ENCODE measurements around the gene PTPRB.

The PTPRB gene

DNA sequence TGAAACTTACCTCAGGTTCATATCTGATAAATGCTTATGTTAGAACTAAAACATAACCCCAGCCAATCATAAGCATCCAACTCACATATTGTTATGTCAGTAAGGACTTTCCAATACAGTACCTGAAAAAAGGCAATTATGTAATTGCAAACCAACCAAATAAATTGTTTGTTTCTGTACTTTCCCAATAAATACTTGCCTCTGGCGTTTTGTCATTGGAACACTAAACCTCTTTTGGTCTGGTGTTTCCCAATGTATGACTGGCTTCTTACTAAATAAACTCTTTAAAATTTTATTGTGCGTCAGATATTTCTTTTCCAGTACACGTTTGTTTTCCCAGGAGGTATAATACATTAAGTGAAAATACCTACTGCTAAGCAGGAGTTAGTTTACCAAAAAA is 6.7 kb upstream of the PTPRB start:
- no peak for DNase-seq (ENCODE audit: low read depth)

DNA sequence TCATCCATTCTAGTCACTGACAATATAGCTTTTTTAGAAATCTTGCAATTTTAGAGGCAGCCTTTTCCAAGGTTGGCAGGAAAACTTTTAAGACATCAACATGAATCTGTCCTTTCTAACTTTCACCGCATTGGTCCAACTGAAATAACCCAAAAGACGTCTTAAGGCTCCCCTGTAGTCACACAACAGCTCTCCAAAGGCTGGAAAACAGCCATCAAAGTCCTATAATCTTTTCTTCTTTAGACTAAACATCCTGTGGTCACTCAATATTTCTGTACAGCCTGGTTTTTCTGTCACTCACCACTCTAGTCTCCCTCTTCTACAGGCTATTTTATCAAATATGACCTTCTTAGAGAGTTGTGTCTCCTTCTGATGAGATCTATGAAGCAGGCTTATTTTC is 4.5 kb upstream of the PTPRB start:
- no peak for DNase-seq (ENCODE audit: low read depth)

GRCh38 chr12:70640901-70641300 is 3.7 kb upstream of the PTPRB start:
- DNase-seq (ENCODE audit: low read depth) = no peak

GRCh38 chr12:70639535-70639934 is 2.3 kb upstream of the PTPRB start:
- DNase-seq (ENCODE audit: low read depth) = no peak

DNA sequence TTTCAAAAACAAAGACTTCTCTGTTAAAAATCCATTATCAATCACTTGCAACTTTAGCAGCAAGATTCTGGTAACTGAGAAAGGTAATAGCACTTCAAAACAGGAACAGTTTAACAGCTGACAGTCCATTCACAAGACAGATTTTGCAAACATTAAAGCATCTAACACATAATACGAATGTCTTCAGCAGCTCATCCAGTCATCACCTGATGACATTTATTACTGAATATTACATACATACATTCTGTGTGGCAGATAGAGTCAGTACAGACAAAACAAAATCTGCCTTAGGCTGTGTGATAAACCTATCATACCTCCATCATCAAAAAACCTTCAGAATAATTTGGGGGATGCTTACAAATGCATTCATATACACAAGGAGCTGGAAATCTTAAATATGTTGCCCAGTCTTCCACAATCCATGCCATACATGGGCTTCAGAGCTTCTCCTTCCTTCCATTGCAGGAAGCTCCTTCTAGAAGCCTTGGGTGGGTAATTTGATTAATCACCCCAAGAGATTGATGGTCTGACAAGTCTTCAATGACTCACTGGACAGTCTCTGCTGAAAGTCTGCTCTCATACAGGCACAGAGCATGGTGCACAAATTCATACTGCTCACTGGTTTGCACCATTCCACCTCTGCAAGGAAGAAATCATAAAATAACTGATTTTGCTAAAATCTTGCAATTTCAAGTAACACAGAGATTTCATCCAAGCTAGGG is 1.6 kb upstream of the PTPRB start:
- DNase-seq (ENCODE audit: low read depth) = no peak

DNA sequence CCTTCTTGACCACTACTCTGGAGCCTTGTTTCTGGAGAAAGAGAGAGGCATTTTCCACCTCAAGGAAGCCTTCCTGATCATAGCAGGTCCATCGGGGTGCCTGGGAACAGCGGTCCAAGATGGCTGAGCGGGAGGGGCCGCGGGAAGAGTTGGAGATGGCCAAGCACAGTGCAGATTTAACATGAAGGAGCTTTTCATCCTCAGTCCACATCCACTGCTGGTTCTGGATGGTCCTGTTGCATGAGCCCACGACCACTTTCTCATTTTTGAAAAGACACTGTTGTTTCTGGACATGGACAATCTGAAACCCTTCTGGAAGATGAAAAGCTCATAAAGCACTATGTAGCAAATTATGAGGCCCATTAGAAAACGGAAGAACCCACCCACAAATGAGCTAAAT is 1.5 kb downstream of the PTPRB start:
- DNase-seq (ENCODE audit: low read depth) = no peak

DNA sequence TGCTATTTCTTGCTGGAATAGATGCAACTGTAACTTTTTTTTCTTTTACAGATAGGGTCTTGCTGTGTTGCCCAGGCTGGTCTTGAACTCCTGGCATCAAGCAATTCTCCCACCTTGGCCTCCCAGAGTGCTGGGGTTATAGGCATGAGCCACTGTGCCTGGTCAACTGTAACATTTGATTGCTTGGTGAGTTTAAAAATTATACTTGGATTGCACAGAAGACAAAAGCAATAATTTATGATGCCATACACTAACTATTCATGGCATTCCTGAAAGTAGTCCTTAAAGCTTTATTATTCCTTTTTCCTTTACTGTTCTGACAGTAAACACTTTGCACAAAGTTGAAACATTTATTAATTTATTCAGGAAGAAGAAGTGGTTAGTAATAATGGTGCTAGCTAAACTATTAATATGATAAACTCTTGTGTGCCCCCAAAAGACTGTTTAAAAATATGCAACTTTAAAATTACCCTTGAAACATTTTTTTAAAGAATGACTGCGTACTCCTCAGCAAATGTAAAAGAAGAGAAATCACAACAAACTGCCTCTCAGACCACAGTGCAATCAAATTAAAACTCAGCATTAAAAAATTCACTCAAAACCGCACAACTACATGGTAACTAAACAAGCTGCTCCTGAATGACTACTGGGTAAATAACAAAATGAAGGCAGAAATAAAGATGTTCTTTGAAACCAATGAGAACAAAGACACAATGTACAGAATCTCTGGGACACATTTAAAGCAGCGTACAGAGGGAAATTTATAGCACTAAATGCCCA is 8.3 kb downstream of the PTPRB start:
- DNase-seq (ENCODE audit: low read depth) = no peak

DNA sequence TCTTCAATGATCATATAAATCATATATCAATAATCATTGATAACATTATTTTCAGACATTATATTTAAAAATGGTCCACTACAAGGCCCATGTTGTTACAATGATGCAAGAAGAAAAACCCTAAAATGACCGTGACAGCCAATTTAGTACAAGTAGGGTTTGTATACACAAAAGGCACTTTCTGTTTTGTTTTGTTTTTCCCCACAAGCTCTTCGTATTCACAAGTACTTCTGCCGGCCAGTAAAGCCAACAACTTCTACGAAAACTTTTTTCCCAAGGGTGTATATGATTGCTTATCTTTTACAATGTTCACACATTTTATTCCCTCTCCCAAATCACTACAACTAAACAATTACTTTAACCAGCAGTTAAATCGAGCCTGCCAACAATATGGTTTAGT is 9.6 kb downstream of the PTPRB start:
- no peak for DNase-seq (ENCODE audit: low read depth)

GRCh38 chr12:70626180-70626579 is 11.0 kb downstream of the PTPRB start:
- no peak for DNase-seq (ENCODE audit: low read depth)

DNA sequence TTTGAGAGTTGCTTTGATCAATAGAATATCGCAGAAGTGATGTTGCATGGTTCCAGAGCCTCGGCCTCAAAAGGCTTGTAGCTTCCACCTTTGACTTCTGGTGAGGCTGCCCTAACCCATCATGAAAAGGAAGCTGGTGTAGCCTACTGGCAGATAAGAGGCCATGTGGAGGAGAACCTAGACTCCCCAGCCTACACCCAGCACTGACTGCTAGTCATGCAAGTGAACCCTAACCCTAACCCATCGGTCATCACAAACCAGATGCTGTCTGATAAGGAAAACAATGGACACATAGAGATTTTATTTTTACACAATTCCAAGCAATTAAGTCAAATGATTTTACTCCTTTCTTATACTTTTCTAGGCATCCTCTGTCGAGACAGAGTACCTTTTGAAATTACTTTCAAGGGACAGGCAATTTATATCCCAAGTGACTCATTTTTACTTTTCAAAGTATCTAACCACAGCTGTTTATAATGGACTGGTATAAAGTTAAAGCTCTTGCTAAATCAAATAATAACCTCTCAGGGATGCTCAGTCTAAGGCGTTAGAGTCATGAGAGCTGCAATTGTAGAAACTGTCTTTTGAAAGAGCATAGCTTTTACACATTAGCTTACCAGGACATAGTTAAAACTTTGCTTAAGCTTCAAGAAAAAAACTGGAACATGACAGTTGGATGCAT is 17.6 kb downstream of the PTPRB start:
- no peak for DNase-seq (ENCODE audit: low read depth)

DNA sequence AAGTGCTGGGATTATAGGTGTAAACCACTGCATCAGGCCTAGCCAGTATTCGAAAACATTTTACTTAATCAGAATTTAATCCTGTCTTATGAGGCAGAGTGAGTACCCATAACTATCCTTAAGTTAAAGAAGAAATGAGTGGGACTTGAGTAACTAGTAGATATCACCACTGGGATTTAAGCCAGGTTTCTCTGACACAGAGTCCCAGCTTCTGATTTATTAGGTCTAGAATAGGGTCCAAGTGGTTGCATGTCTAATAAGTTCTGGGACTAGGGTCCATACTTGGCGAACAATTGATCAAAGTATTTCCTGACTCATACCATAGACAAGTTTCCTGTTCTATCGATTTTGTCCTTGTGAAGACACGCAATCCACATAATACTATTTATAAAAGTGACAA is 18.9 kb downstream of the PTPRB start:
- DNase-seq (ENCODE audit: low read depth) = no peak

DNA sequence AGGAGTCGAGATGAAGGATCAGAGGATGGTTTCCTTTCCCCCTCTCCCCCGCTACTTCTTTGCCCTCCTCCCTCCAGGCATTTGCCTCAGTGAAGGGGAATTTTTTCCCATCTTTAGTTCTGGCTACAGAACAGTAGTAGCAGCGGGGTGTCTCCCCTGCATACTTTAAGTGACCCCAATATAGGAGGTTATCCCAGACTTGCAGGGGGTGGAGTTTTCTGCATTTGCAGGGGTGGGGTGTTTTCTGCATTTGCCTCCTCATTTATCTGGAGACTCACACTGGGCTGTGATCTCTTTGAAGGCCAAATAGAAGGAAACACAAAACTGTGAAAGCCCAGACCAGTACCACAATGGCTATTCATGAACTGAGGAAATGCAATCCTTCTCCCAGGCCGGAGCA is 19.8 kb downstream of the PTPRB start:
- DNase-seq (ENCODE audit: low read depth) = no peak

DNA sequence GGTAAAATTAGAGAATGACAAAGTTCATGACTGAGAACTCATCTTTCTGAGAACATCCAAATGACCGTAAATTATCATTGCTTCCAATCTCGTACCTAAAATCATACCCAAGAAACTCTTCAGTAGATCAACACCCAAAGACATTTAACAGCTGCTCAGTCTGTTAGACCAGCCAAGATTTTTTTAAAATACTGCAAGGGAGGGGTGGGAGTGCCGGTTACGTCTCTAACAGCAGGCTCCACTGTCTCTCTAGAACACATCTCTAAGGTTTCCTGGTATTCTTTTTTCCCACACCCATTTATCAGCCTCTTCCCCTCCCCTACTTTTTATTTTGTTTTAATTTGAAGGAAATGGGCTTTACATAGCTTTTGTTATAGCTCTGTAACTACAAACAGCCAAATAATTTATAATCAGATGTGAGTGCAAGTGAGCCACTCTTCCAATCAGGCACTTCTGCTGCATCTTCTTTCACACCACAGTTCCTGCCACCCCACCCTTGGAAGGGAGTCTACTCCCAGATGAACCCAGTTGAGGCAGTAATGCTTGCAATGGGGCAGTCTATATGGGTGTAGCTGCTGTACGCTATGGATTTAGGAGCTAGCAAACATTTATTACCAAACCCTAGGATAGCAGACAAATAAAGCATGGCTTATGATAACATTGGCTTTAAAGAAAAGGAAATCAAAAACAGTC is 21.9 kb downstream of the PTPRB start:
- DNase-seq (ENCODE audit: low read depth) = no peak

DNA sequence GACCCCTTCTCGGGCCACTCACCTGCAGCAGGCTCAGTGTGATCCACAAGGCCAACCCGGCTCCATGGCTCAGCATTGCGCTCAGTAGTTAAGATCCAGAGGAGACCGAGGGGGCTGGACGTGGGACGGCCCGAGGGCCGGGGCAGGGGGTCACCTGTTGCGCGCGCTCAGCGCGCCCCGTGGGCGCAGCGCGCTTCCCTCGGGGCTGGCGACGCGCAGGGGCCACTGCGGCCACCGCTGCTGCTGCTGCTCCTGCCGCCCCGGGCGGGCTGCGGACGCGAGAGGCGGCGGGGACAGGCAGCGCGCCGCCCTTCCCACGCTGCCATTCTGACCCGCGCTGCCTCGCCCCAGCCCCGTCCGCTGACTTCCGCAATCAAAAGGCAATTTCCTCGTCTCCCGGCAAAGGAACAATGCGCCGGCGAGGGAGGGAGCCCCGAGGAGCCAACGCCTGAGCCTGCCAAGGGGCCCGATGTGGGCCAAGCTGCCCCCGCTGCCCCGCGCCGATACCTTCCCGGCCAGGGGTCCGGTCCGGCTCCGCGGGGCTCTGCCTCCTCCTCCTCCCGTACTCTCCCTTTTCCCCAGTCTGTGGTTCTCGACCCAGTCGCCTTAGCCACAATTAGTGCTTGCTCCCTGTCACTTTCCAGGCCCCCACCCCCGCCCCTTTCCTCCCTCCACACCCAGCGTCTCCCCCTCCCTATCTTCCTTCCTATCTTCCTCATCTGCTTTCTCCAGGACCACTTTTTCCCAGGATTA is 27.3 kb downstream of the PTPRB start:
- no peak for DNase-seq (ENCODE audit: low read depth)

DNA sequence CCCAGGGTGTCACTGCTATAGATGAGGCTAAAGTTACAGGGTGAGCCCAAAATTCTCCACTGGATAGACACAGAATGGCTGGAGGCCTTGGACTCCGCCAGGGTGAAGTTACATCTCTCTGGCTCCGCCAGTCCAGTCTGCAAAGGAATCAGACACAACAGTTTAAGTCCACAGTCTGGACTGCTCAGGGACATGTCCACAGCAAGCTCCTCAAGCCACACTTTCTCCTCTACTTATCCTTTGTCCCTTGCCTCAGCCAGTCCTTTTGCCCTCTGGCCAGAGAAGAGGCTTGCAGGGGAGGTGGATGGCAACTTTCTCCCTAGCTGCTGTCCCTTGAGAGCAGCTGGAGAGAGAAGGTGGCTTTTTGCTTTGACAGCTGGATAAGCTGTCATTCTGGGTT is 28.0 kb downstream of the PTPRB start:
- DNase-seq (ENCODE audit: low read depth) = no peak

GRCh38 chr12:70608184-70608583 is 29.0 kb downstream of the PTPRB start:
- no peak for DNase-seq (ENCODE audit: low read depth)

DNA sequence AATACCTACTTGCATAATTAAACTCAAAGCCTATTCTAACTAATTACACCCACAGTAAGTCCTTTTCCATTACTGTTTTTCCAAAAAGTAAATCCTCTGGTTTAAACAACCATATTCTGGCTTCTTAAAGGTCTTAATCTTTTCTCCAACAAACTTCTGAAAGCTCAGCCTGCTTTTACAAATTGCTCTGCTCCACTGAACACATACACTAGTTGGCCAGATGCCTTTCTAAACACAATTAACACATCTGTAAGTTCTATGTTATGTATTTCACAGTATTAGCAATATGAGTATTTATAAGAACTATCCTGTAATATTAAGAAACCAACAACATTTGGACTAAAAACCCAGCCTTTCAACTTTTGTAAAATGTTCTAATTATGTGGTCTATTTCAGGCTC is 30.1 kb downstream of the PTPRB start:
- no peak for DNase-seq (ENCODE audit: low read depth)

DNA sequence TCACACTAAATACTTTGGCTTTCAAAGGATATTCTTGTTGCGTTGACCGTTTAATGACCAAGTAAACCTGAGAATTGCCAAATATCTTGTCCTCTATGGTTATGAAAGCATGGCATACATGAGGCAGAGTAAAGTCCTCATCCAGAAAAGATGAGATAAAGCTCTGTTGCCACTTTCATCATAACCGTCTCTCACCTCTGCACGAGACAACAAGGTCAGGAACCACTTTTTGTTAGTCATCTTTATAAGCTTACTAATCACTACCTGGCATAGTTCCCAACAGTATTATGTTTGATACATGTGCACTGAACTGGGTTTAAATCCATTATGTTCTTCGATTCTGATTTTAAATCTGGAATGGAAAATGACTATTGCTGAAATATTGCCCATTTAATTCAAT is 31.3 kb downstream of the PTPRB start:
- no peak for DNase-seq (ENCODE audit: low read depth)

DNA sequence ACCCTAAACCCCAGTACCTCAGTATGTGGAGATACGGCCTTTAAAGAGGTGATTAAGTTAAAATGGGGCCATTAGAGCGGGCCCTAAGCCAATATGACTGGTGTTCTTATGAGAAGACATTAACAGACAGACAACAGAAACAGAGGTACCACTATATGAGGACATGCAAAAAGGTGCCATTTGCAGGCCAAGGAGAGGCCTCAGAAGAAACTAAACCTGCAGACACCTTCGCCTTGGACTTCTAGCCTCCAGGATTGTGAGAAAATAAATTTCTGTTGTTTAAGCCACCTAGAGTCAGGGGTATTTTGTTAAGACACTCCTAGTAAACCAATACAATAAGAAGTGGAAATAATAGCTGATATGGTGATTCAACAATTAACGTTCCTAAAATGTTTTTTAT is 32.6 kb downstream of the PTPRB start:
- no peak for DNase-seq (ENCODE audit: low read depth)

- no peak for DNase-seq (ENCODE audit: low read depth)
These were observed 34.2 kb downstream of the PTPRB start for GRCh38 chr12:70603044-70603443.

- no peak for DNase-seq (ENCODE audit: low read depth)
These were observed 38.6 kb downstream of the PTPRB start for GRCh38 chr12:70598467-70599193.
